NOMO-1 treated with dmso at 0.1 percent for 144 hours (cell line): ENCODE results near the gene CTAGE8.
"Not testable (repeated sequence)": the region's sequence is repeated elsewhere in the genome, so short reads cannot be mapped to it uniquely, and the experiment has no call there.

ENCODE experiments used
- DNase-seq: peaks from one replicate; lab custom pipeline; 2025; ENCODE audit not compliant: unreplicated experiment; lab: John Stamatoyannopoulos, UW

Gene CTAGE8

DNA sequence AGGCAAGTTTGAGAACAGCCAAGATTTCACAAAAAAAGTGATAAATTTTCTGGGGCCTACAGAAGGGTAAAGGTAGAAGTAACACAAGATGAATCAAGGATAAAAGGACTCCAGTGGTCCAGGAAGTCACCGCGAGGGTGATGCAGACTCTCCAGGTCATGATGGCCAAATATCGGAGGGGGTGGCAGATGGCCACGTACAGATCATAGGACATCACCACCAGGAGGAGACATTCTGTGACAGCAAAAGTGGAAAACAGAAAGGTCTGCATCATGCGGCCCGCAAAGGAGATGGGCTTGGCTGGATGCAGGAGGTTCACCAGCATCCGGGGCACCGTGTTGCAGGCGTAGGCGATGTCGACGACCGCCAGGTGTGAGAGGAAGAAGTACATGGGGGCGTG, 10.0 kb downstream of the CTAGE8 start:
- not testable (repeated sequence) for DNase-seq

DNA sequence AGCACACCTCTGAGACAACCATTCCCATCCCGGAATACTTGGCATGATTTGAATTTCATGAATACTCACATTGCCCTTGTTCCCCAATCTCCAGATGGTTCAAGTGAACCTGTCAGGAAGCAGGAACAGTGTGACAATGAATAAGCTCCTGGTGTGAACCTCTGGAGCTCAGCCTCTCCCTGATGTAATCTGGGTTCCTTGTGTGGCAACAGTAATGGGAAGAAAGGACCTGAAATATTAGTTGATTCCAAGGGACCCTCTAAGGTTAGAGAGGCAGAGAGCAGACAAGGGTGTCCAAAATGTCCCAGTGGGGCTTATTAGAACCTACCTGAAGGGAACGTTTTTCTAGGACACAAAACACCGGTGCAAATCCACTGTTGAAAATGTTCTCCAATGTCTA, 13.0 kb downstream of the CTAGE8 start:
- no peak for DNase-seq

DNA sequence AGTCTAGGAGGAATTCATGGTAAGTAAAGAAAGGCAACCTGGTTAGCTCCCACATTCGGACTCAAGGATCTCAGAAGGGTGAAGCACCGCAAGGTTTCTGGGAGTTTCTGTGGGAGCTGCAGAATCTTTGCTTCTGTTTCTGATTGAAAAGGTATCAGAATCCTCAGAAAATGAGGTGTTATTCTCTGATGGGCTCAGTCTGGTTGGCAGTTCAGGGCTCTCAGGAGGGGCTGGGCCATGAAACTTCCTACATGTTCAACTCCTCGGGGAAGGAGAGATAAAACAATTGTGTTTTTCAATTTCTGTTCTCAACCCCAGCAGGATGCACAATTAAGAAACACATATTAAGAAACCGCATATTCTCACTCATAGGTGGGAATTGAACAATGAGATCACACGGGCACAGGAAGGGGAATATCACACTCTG, 13.6 kb downstream of the CTAGE8 start:
- no peak for DNase-seq

DNA sequence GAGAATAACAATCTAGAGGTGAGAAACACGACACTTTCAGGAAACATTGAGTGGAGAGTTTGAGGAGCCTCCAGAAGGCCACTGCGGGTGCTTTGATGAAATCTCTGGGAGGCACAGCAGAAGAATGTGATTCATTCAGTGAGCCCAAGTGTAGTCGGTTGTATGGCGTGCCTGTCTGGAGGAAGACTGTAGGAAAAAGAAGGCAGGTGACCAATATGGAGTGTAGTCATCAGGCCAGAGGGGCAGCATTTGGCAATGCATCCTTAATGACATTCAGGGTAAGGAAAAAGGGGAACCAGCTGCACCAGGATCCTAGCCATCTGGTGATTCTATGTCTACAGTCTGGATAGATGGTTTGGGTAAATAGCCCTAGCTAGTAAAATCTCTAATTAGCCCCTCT, 16.8 kb downstream of the CTAGE8 start:
- not testable (repeated sequence) for DNase-seq

DNA sequence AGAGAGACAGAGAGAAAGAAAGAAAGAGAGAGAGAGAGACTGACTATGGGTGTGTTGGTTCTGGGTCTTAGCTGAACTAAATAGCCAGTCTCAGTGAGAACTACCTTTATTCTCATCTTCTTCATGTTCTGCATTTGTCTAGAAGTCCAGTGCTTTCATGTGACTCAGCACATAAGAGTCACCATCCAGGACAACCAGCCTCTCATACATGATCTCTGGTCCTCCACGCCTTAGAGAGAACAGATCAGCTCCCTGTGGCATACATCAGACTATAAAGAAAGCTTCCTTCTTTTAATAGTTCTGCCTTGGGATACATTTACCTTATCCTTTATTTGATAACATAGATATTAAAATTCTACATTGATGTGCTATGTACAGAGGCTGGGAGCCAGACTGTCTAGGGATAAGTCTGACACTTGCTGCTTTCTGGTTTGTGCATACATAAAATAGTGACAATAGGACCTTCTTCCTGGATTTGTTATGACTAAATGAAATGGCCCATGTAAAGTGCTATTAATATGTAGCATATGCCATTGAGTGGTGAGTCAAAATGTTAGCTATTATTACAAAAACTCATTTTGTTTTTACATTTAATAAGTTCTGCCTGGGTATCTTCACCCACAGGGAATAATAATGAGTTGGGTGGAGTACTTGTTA, 21.3 kb downstream of the CTAGE8 start:
- not testable (repeated sequence) for DNase-seq

DNA sequence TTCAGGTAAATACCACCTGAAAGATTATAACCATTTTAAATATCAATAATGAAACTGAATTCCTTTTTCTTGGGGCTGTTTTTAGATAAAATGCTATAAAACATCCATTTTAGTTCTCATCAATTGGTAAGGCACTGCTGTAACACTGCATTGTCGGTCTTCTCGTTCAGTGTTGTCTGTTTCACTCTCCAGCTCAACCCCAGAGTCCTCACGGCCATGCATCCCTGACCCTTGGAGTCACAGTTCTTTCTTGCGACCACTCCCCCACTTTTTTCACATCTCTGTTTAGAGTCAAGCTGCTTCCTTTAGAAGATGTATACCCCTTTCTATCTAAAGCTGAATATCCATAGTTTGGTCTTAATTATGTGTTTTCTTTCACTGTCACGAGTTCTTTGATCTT, 22.1 kb downstream of the CTAGE8 start:
- not testable (repeated sequence) for DNase-seq

DNA sequence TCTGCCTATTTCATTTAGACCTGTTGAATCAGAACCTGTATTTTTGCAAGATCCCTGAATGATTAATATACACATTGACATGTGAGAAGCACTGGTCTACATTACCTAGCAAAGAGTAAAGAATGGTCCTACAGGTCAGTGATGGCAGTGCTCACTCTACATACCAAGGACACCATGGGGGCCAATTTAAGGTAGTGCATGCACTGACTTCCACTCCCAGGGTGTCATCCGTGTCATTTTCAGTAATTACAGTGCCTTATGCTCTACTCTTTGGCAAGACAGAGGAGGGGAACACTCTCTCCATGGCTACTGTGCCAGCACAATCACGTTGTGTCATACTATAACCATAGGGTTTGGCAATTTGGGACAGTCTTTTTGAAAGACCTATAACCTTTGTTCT, 23.7 kb downstream of the CTAGE8 start:
- DNase-seq, result not testable (repeated sequence)

DNA sequence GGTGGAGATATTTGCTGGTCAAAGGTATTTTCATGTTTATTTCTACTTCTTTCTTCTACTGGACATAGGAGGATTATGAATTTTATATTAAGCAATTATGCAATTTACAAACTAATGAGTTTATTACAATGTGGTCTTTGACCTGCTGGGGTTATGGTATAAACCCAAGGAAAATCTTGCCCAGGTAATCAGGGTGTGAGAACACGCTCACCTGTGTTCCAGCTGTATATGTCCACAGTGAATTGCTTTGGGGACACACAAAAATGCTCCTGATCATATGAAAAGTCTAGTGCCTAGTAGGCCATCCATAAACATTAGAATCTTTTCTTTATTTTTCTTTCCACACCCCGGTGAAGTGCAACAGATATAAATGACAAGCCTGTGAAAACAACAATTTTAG, 29.7 kb downstream of the CTAGE8 start, which contains the start of gene OR2A42:
TSS of gene OR2A42 (minus strand) at position 241 of the 400 bp plus-strand sequence. CDS start 6,762 bp downstream, outside the sequence.
- not testable (repeated sequence) for DNase-seq

- not testable (repeated sequence) for DNase-seq
Observed at GRCh38 chr7:144238530-144239082, 30.5 kb downstream of the CTAGE8 start.

- DNase-seq, result not testable (repeated sequence)
Observed at GRCh38 chr7:144233039-144233438, 36.0 kb downstream of the CTAGE8 start.

DNA sequence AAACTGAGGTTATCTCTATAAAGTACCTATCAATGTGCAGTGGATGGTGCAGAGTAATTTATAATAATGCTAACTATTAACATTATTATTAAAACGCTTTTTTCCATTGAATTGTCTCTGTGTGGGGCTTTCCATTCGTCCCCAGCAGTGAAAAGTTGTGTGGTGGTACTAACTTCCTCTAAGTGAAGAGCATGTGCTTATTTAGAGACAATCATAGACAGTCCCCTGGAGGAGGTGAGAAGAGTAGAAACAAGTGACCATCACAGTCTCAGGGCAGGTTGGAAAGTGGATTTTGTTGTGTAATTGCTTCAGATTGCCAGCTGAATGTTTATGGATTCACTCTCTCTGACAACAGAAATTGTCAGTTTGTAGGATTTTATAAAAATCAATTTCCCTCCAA, 38.1 kb downstream of the CTAGE8 start:
- DNase-seq, result not testable (repeated sequence)

DNA sequence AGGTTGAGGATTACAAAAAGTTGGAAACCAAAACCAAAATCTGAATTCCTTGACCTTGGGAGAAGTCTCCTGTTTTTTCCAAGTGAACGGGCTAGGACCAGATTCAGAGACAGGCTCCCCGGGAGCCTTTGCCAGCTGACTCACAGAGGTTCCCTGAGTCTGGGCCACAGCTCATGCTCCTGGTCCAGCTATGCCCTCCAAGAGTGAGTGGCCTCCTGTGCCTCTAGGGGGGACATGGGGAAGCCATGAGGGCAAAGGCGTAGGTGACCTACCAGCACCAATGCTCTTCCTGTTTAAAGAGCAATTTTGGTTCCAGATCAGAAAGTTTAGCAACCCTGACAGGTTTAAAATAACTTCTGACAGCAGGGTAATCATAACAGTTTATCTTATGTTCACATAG, 40.3 kb downstream of the CTAGE8 start:
- DNase-seq, result not testable (repeated sequence)

- not testable (repeated sequence) for DNase-seq
Observed at GRCh38 chr7:144226866-144227265, 42.2 kb downstream of the CTAGE8 start.

DNA sequence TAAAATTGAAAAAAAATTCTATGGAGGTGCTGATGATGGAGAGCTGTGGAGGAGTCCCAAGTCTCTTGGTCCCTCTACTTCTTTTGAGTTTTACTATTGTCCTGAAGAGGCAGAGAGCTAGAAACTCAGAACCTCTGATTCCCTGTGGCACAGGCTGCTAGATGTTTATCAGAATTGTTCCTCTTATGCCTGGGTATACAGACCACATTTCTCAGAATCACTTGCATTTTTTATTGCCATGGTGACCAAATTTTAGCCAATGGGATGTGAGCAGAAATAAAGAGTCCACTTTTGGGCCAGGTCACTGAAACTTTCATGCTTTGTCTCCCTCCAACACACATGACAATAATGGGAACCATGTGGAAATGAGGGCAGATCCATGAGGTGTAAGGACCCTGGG, 45.4 kb downstream of the CTAGE8 start:
- DNase-seq, result not testable (repeated sequence)

DNA sequence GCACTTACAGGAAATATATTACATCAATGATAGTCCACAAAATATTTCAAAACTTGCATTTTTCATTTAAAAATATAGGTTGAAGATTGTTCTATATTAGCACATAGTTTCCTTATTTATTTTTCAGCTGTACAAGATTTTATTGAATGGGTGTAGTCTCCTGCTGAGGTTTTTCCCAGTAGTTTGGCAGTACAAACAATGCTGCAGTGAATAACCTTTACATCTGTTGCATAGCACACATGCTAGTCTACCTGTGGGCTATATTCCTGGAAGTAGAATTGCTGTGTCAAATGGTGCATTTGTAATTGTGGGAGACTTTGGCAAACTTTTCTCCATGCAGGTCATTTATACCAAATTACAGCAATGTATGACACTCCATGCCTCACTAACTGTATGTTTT, 48.6 kb downstream of the CTAGE8 start:
- DNase-seq, result not testable (repeated sequence)

DNA sequence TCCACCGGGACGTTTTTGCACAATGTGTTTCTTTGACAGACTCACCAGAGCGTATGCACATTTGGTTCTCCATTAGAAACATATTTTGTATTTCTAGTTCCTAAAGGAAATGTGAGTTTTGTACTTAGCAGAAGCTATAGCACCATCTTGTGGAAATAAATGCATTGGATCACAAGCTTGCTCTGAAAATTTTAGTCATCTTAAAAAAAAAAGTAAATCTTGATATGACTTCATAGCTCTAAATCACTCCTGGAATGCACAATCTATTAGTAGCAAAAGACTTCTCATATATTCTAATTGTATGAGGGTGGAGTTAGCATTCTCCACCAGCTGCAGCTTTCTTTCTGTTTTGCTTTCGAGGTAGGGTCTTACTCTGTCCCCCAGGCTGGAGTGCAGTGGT, 49.9 kb downstream of the CTAGE8 start:
- not testable (repeated sequence) for DNase-seq

GRCh38 chr7:144218581-144218980, 50.5 kb downstream of the CTAGE8 start:
- not testable (repeated sequence) for DNase-seq

- DNase-seq, result not testable (repeated sequence)
Observed at GRCh38 chr7:144217200-144217599, 51.9 kb downstream of the CTAGE8 start.
